Measurements from ENCODE around the gene KIF12. TPM values are rescaled to one million over a fixed set of nuclear protein-coding genes. Genes with fewer than 3 reads are reported as not detected.
A peak's percentile ranks its signal among the peaks of the same experiment; 100 is the strongest.
"Not testable (repeated sequence)": the region's sequence is repeated elsewhere in the genome, so short reads cannot be mapped to it uniquely, and the experiment has no call there.

Gene KIF12
- total and polyA plus RNA-seq, 4 donors, result 0.38 to 8.4 TPM; not detected in 2

- ATAC-seq (ENCODE audit: low FRiP score) (no peak), DNase-seq (no peak)
- no peaks in the 10 kb centered on the region for H3K36me3 ChIP-seq (ENCODE audit: control insufficient read depth in 1 of 2, insufficient read depth in 2 of 2, low read length in 1 of 2)
- no peaks in the 10 kb centered on the region for H3K9me3 ChIP-seq (ENCODE audit: control insufficient read depth, low read length)
- H3K4me1 ChIP-seq (ENCODE audit: control insufficient read depth in 1 of 2, insufficient read depth in 2 of 2, low read length in 2 of 2), result no peaks in the 10 kb centered on the region
- H3K27me3 ChIP-seq (ENCODE audit: control insufficient read depth in 1 of 2, insufficient read depth in 2 of 2, low read length in 1 of 2), result no peaks in the 10 kb centered on the region
- intact Hi-C loops (cut with DNase I), result no loop called here
- H3K27ac ChIP-seq (ENCODE audit: low read depth in 1 of 2, low read length in 2 of 2), result no peak overlapping the region
- H3K4me3 ChIP-seq (ENCODE audit: low read length in 2 of 2), result no peak overlapping the region
- 95% methylated on average over 6 of the region's 6 CpGs for WGBS, 2 donors
These were observed 38.7 kb upstream of the KIF12 start for GRCh38 chr9:114137831-114138230.

- ATAC-seq (ENCODE audit: low FRiP score) (no peak), DNase-seq (no peak)
- Histone ChIP-seq H3K4me3 (ENCODE audit: low read length in 2 of 2) (no peak overlapping the region), H3K36me3 (ENCODE audit: control insufficient read depth in 1 of 2, insufficient read depth in 2 of 2, low read length in 1 of 2) (no peaks in the 10 kb centered on the region), H3K9me3 (ENCODE audit: control insufficient read depth, low read length) (no peaks in the 10 kb centered on the region), H3K27ac (ENCODE audit: low read depth in 1 of 2, low read length in 2 of 2) (no peak overlapping the region), H3K27me3 (ENCODE audit: control insufficient read depth in 1 of 2, insufficient read depth in 2 of 2, low read length in 1 of 2) (no peaks in the 10 kb centered on the region), H3K4me1 (ENCODE audit: control insufficient read depth in 1 of 2, insufficient read depth in 2 of 2, low read length in 2 of 2) (no peaks in the 10 kb centered on the region)
- intact Hi-C loops (cut with DNase I), result no loop called here
- WGBS, 2 donors, result 58 to 73% methylated on average over 5 of the region's 5 CpGs
These were observed 35.8 kb upstream of the KIF12 start for GRCh38 chr9:114134827-114135396.

- WGBS, 2 donors, result 97 to 98% methylated on average over 7 of the region's 7 CpGs
- no peak overlapping the region for H3K27ac ChIP-seq (ENCODE audit: low read depth in 1 of 2, low read length in 2 of 2)
These were observed 33.4 kb upstream of the KIF12 start for GRCh38 chr9:114132550-114132918.

GRCh38 chr9:114131808-114132549 lies 32.9 kb upstream of the KIF12 start:
- no peak for DNase-seq
- H3K27ac ChIP-seq (ENCODE audit: low read depth in 1 of 2, low read length in 2 of 2), result no peak overlapping the region
- H3K27me3 ChIP-seq (ENCODE audit: control insufficient read depth in 1 of 2, insufficient read depth in 2 of 2, low read length in 1 of 2), result no peaks in the 10 kb centered on the region
- intact Hi-C loops (cut with DNase I), result no loop called here
- ATAC-seq (ENCODE audit: low FRiP score), result no peak
- no peak overlapping the region for H3K4me3 ChIP-seq (ENCODE audit: low read length in 2 of 2)
- H3K9me3 ChIP-seq (ENCODE audit: control insufficient read depth, low read length), result peaks cover 3% of the 10 kb centered on the region
- 84 to 86% methylated on average over 10 of the region's 10 CpGs for WGBS, 2 donors
- no peaks in the 10 kb centered on the region for H3K36me3 ChIP-seq (ENCODE audit: control insufficient read depth in 1 of 2, insufficient read depth in 2 of 2, low read length in 1 of 2)
- H3K4me1 ChIP-seq (ENCODE audit: control insufficient read depth in 1 of 2, insufficient read depth in 2 of 2, low read length in 2 of 2), result no peaks in the 10 kb centered on the region

More at GRCh38 chr9:114132550-114132918, 33.4 kb upstream of the KIF12 start:
- H3K4me1 ChIP-seq (ENCODE audit: control insufficient read depth in 1 of 2, insufficient read depth in 2 of 2, low read length in 2 of 2), result no peaks in the 10 kb centered on the region
- no peaks in the 10 kb centered on the region for H3K36me3 ChIP-seq (ENCODE audit: control insufficient read depth in 1 of 2, insufficient read depth in 2 of 2, low read length in 1 of 2)
- H3K9me3 ChIP-seq (ENCODE audit: control insufficient read depth, low read length), result peaks cover 1% of the 10 kb centered on the region
- ATAC-seq (ENCODE audit: low FRiP score) (no peak), DNase-seq (no peak)
- H3K4me3 ChIP-seq (ENCODE audit: low read length in 2 of 2), result no peak overlapping the region
- intact Hi-C loops (cut with DNase I), result no loop called here
- no peaks in the 10 kb centered on the region for H3K27me3 ChIP-seq (ENCODE audit: control insufficient read depth in 1 of 2, insufficient read depth in 2 of 2, low read length in 1 of 2)

GRCh38 chr9:114130624-114131277 lies 31.7 kb upstream of the KIF12 start:
- intact Hi-C loops (cut with DNase I), result no loop called here
- H3K4me1 ChIP-seq (ENCODE audit: control insufficient read depth in 1 of 2, insufficient read depth in 2 of 2, low read length in 2 of 2), result no peaks in the 10 kb centered on the region
- DNase-seq (no peak), ATAC-seq (ENCODE audit: low FRiP score) (no peak)
- peaks cover 3% of the 10 kb centered on the region for H3K9me3 ChIP-seq (ENCODE audit: control insufficient read depth, low read length)
- H3K4me3 ChIP-seq (ENCODE audit: low read length in 2 of 2), result no peak overlapping the region
- no peak overlapping the region for H3K27ac ChIP-seq (ENCODE audit: low read depth in 1 of 2, low read length in 2 of 2)
- no peaks in the 10 kb centered on the region for H3K27me3 ChIP-seq (ENCODE audit: control insufficient read depth in 1 of 2, insufficient read depth in 2 of 2, low read length in 1 of 2)
- 90 to 92% methylated on average over 4 of the region's 4 CpGs for WGBS, 2 donors
- no peaks in the 10 kb centered on the region for H3K36me3 ChIP-seq (ENCODE audit: control insufficient read depth in 1 of 2, insufficient read depth in 2 of 2, low read length in 1 of 2)

- Histone ChIP-seq H3K4me1 (ENCODE audit: control insufficient read depth in 1 of 2, insufficient read depth in 2 of 2, low read length in 2 of 2) (no peaks in the 10 kb centered on the region), H3K9me3 (ENCODE audit: control insufficient read depth, low read length) (peaks cover 3% of the 10 kb centered on the region), H3K36me3 (ENCODE audit: control insufficient read depth in 1 of 2, insufficient read depth in 2 of 2, low read length in 1 of 2) (no peaks in the 10 kb centered on the region), H3K27me3 (ENCODE audit: control insufficient read depth in 1 of 2, insufficient read depth in 2 of 2, low read length in 1 of 2) (no peaks in the 10 kb centered on the region), H3K27ac (ENCODE audit: low read depth in 1 of 2, low read length in 2 of 2) (no peak overlapping the region), H3K4me3 (ENCODE audit: low read length in 2 of 2) (no peak overlapping the region)
- intact Hi-C loops (cut with DNase I), result no loop called here
- DNase-seq (no peak), ATAC-seq (ENCODE audit: low FRiP score) (no peak)
- 87 to 92% methylated on average over 7 of the region's 7 CpGs for WGBS, 2 donors
These were observed 31.0 kb upstream of the KIF12 start for GRCh38 chr9:114130141-114130540.

- H3K36me3 ChIP-seq (ENCODE audit: control insufficient read depth in 1 of 2, insufficient read depth in 2 of 2, low read length in 1 of 2); H3K4me3 ChIP-seq (ENCODE audit: low read length in 2 of 2); H3K4me1 ChIP-seq (ENCODE audit: control insufficient read depth in 1 of 2, insufficient read depth in 2 of 2, low read length in 2 of 2); H3K27me3 ChIP-seq (ENCODE audit: control insufficient read depth in 1 of 2, insufficient read depth in 2 of 2, low read length in 1 of 2); DNase-seq; ATAC-seq (ENCODE audit: low FRiP score); H3K27ac ChIP-seq (ENCODE audit: low read depth in 1 of 2, low read length in 2 of 2); intact Hi-C loops (cut with DNase I); H3K9me3 ChIP-seq (ENCODE audit: control insufficient read depth, low read length): not testable (repeated sequence)
- WGBS, 2 donors, result 94 to 99% methylated on average over 3 of the region's 3 CpGs
These were observed 29.7 kb upstream of the KIF12 start for GRCh38 chr9:114128759-114129158.

GRCh38 chr9:114126247-114127060 lies 27.4 kb upstream of the KIF12 start:
- 84 to 87% methylated on average over 13 of the region's 13 CpGs for WGBS, 2 donors
- H3K4me3 ChIP-seq (ENCODE audit: low read length in 2 of 2), result no peak overlapping the region
- peak in 1 of 2 donors; percentile 19 for DNase-seq

More at GRCh38 chr9:114126247-114127060, 27.4 kb upstream of the KIF12 start:
- Histone ChIP-seq H3K9me3 (ENCODE audit: control insufficient read depth, low read length) (peaks cover 3% of the 10 kb centered on the region), H3K27me3 (ENCODE audit: control insufficient read depth in 1 of 2, insufficient read depth in 2 of 2, low read length in 1 of 2) (no peaks in the 10 kb centered on the region), H3K27ac (ENCODE audit: low read depth in 1 of 2, low read length in 2 of 2) (no peak overlapping the region), H3K36me3 (ENCODE audit: control insufficient read depth in 1 of 2, insufficient read depth in 2 of 2, low read length in 1 of 2) (no peaks in the 10 kb centered on the region), H3K4me1 (ENCODE audit: control insufficient read depth in 1 of 2, insufficient read depth in 2 of 2, low read length in 2 of 2) (no peaks in the 10 kb centered on the region)
- no peak for ATAC-seq (ENCODE audit: low FRiP score)
- intact Hi-C loops (cut with DNase I), result no loop called here
